GM06990 (cell line): ENCODE results near the gene CRACDL.

Experiments
- DNase-seq: peaks from one replicate; pipeline ENCODE4 v3.0.0-alpha.2; 2011; ENCODE audit not compliant: insufficient read length; ENCODE audit errors: extremely low read depth
- H3K27me3 ChIP-seq: replicated peaks from 2 replicates; pipeline ENCODE4 v1.6.0; 2011; ENCODE audit warnings: low read length; ENCODE audit not compliant: control insufficient read depth, insufficient read depth
- H3K36me3 ChIP-seq: 2 replicates; pipeline ENCODE4 v1.5.1; 2011; ENCODE audit warnings: low read length; ENCODE audit not compliant: control insufficient read depth, insufficient read depth
- H3K4me3 ChIP-seq: replicated peaks from 2 replicates; pipeline ENCODE4 v1.5.1; 2011; ENCODE audit warnings: low read depth, mild to moderate bottlenecking, control low read depth, low read length
- TF ChIP-seq, protein P1 (sequence below): IDR thresholded peaks from 2 replicates; pipeline ENCODE4 v1.5.1; 2011; ENCODE audit warnings: low read length, control low read depth, mild to moderate bottlenecking, inconsistent platforms; ENCODE audit not compliant: insufficient read depth, poor library complexity, severe bottlenecking

The CRACDL gene

GRCh38 chr2:98914713-98915580, 21.1 kb downstream of the CRACDL start:
- no peak for DNase-seq
- TF ChIP-seq, protein P1, sequence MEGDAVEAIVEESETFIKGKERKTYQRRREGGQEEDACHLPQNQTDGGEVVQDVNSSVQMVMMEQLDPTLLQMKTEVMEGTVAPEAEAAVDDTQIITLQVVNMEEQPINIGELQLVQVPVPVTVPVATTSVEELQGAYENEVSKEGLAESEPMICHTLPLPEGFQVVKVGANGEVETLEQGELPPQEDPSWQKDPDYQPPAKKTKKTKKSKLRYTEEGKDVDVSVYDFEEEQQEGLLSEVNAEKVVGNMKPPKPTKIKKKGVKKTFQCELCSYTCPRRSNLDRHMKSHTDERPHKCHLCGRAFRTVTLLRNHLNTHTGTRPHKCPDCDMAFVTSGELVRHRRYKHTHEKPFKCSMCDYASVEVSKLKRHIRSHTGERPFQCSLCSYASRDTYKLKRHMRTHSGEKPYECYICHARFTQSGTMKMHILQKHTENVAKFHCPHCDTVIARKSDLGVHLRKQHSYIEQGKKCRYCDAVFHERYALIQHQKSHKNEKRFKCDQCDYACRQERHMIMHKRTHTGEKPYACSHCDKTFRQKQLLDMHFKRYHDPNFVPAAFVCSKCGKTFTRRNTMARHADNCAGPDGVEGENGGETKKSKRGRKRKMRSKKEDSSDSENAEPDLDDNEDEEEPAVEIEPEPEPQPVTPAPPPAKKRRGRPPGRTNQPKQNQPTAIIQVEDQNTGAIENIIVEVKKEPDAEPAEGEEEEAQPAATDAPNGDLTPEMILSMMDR, result no peak
- H3K4me3 ChIP-seq, result no peak overlapping the region
- no peaks in the 10 kb centered on the region for H3K36me3 ChIP-seq
- no peaks in the 10 kb centered on the region; the same call in none of the 2 replicates for H3K27me3 ChIP-seq

GRCh38 chr2:98913916-98914712, 21.9 kb downstream of the CRACDL start:
- H3K27me3 ChIP-seq, result no peaks in the 10 kb centered on the region; the same call in none of the 2 replicates
- no peak for DNase-seq
- TF ChIP-seq, protein P1, result no peak
- H3K36me3 ChIP-seq, result no peaks in the 10 kb centered on the region
- H3K4me3 ChIP-seq, result no peak overlapping the region

DNA sequence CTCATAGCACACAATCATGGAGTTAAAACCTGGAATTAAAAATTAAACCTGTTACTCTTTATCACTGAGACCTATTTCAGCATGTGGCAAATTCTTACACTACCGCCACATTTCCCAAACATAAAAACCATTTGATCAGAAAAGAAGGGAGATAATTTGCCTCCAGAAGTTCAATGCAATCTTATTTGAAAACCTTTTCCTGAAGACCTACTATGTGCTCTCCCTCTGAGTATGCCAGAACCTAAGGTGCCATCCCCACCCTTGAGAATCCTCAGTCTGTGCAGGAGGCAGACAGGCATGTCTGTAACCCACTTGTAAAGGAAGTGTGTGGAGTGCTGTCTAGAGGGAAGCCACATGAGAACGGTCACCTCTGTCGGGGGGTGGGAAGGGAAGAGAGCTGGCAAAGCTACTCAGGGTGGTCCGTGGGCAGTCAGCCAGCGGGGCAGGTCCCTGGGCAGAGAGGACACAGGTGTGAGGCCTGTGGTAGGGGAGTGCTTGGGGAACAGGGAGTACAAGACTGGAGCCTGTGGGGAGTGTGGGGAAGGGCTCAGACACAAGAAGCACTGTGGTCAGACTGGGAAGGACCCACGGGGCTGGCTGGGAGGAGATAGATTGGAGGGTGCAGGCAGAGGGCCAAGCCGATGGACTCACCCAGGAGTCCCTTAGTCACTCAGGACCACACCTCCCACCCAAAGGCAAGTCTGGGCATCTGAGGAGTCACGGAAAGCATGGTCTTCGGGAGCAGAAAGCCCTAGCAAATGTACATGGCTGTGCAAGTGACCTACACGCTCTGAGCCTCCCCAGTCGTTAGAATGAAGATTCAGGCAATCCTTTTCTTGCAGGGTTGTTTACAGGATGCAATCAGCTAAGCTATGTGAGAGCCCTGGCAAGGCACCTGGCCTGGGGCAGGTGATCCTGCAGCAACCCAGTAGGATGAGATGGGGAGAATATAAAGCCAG, 22.8 kb downstream of the CRACDL start:
- Histone ChIP-seq H3K36me3 (no peaks in the 10 kb centered on the region), H3K27me3 (no peaks in the 10 kb centered on the region; the same call in none of the 2 replicates), H3K4me3 (no peak overlapping the region)
- TF ChIP-seq, protein P1, result no peak
- no peak for DNase-seq

- DNase-seq, result no peak
- TF ChIP-seq, protein P1, result no peak
- Histone ChIP-seq H3K27me3 (no peaks in the 10 kb centered on the region; the same call in none of the 2 replicates), H3K36me3 (no peaks in the 10 kb centered on the region), H3K4me3 (no peak overlapping the region)
Measured at GRCh38 chr2:98912221-98912851, 23.7 kb downstream of the CRACDL start.
